ENCODE results near the gene FRMD1. TPM values are rescaled to one million over a fixed set of nuclear protein-coding genes. Genes with fewer than 3 reads are reported as not detected.

Gene FRMD1
- total RNA-seq, 1 experiment from 2014 or later: not detected

DNA sequence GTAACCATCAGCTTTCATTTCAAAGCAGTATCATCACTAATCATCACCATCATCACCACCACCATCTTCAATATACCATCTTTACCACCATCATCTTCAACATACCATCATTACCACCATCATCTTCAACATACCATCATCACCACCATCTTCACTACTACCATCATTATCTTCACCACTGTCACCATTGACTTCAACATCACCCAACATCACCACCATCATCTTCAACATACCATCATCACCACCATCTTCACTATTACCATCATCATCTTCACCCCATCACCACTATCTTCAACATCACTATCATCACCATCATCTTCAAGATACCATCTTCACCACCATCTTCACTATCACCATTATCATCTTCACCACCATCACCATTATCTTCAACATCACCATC lies 40.5 kb upstream of the FRMD1 start:
- Histone ChIP-seq H3K36me3 (no peaks in the 10 kb centered on the region), H3K4me1 (replicated peaks) (no peaks in the 10 kb centered on the region), H3K27me3 (replicated peaks) (no peaks in the 10 kb centered on the region), H3K4me3 (no peak overlapping the region), H3K27ac (no peak overlapping the region), H3K9me3 (replicated peaks) (0 out of 2 replicates have a peak, but pooled peaks cover 4% of the 10 kb centered on the region)
- no peak for DNase-seq (ENCODE audit: low read depth in 1 of 2, low spot score in 2 of 2)

DNA sequence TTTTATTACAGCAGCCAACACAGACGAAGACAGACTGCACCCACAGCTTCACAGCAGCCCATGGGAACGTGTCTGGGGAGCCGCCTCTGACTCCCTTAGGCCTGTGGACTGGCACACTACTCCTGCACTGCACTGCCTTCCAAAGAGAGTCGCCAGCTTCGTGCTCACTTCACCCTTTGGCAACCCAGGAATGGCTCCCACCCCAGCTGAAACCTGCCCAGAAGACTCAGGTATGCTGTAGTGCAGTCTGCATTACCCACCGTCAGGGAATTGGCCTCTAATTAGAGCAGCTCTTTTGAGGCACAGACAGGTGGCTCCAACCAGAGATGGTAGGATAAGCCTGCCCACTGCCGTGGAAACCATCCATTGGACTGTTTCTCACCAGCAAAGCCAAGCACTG lies 39.9 kb upstream of the FRMD1 start:
- Histone ChIP-seq H3K4me3 (no peak overlapping the region), H3K9me3 (replicated peaks) (0 out of 2 replicates have a peak, but pooled peaks cover 4% of the 10 kb centered on the region), H3K36me3 (no peaks in the 10 kb centered on the region), H3K27ac (no peak overlapping the region), H3K27me3 (replicated peaks) (no peaks in the 10 kb centered on the region), H3K4me1 (replicated peaks) (no peaks in the 10 kb centered on the region)
- DNase-seq (ENCODE audit: low read depth in 1 of 2, low spot score in 2 of 2): peak in 1 of 2 experiments; percentile 16

DNA sequence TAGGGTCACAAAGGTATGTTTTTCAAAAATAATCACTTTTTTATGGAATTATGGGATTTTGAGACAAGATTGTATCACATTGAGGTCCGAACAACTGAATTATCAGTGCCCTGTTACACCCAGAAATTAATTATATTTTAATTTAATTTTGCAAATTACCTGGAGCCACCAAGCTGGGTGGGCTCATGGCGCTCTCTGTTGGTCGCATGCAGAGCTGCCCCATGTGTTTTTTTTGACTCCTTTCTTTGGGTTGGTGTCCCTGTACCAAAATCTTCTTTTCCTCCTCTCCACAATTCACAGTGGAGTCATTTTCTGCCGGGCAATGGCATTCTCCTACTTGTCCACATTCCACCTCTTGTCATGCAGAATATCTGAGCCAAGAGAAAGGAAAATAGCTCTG lies 38.9 kb upstream of the FRMD1 start:
- Histone ChIP-seq H3K4me3 (no peak overlapping the region), H3K36me3 (no peaks in the 10 kb centered on the region), H3K9me3 (replicated peaks) (0 out of 2 replicates have a peak, but pooled peaks cover 4% of the 10 kb centered on the region), H3K27me3 (replicated peaks) (no peaks in the 10 kb centered on the region), H3K27ac (no peak overlapping the region), H3K4me1 (replicated peaks) (no peaks in the 10 kb centered on the region)
- no peak for DNase-seq (ENCODE audit: low read depth in 1 of 2, low spot score in 2 of 2)

DNA sequence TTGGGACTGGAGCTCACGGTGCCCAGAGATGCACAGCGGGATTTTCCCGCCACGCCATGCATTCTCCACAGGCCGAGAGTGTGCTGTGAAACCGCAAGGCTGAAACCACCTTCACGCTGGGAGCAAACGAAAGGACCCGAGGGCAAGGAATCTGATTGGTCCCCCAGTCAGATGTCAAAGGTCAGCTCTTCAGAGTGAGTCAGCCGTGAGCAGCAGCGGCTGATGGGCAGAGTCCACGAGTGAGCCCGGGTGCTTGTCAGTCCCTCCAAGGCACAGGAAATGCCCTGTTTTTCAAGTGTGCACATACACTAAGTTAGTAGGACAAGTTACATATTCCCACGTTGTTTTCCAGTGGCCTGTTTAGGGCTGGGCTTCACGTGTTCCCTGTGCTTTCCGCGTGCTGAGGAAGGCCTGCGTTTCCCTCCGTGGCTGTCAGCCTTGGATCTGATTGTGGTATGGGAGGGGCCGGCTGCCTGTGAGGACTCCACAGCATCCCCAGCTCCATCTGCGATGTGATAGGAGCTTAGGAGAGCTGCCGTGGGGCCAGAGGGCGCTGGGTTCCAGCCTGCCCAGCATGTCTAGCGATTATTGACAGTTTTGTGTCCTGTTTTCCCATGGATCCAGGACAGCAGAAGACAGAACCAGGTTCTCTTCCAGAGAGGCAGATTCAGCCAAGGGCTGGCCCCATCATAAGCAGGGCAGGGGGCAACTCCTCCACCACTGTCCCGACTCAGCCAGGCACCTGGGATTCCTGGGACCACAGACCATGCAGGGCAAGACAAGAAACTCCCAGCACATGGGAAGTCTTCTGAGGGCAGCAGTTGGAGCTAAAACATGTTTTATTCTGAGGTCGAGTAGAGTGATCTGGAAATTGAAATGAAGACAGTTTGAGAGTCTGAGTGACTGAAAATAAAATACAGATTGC lies 38.2 kb upstream of the FRMD1 start:
- Histone ChIP-seq H3K27me3 (replicated peaks) (no peaks in the 10 kb centered on the region), H3K4me1 (replicated peaks) (no peaks in the 10 kb centered on the region), H3K4me3 (no peak overlapping the region), H3K36me3 (no peaks in the 10 kb centered on the region), H3K9me3 (replicated peaks) (0 out of 2 replicates have a peak, but pooled peaks cover 4% of the 10 kb centered on the region), H3K27ac (no peak overlapping the region)
- no peak for DNase-seq (ENCODE audit: low read depth in 1 of 2, low spot score in 2 of 2)

DNA sequence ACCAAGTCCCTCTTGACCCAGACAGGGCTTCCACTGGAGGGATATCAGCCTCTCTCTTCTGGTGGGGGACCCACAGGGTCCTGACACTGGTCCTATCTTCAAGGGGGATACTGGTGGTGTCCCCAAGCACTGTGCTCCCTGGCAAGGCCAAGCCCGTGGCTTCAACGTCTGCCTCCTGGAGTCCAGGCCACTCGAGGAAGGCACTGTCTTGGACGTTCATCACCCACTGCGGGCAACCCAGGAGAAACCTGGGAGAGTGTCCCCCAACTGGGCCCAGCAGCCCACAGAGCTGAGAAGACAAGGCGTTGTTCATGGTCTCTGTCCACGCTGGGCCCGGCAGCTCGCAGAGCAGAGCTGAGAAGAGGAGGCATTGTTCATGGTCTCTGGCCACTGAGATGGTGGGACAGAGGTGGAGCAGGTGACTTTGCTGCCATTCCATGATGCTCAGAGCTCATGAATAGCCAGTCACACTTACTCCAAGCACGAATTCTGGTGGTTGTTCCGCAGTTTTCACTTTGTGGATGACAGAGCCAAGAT lies 37.5 kb upstream of the FRMD1 start:
- 0 out of 2 replicates have a peak, but pooled peaks cover 4% of the 10 kb centered on the region for H3K9me3 ChIP-seq (replicated peaks)
- no peak overlapping the region for H3K4me3 ChIP-seq
- no peak overlapping the region for H3K27ac ChIP-seq
- H3K4me1 ChIP-seq (replicated peaks): no peaks in the 10 kb centered on the region
- H3K27me3 ChIP-seq (replicated peaks): no peaks in the 10 kb centered on the region
- DNase-seq (ENCODE audit: low read depth in 1 of 2, low spot score in 2 of 2): no peak
- H3K36me3 ChIP-seq: no peaks in the 10 kb centered on the region

DNA sequence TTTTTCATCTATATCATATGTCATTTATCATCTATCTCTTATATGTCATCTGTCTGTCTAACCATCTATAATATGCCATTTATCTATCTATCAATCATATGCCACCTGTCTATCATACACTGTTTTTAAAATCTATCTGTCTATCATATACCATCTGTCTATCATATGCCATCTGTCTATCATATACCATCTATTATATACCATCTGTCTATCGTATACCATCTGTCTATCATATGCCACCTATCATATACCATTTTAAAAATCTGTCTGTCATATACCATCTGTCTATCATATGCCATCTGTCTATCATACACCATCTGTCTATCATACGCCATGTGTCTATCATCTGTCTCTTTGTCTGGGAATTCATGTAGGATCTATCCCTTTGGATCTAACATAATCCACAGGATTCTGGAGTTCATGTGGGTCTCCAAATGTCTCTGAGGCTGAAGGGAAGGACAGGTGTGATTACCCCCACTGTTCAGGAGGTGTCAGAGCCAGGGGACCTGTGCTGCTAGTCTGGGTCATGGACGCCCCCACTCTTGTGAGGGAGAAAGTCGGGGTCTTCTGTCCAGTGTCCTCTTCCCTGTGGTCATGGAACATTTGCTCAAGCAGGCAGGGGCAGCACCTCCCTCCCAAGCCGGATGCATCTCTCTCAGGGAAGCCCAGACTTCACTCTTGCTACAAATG lies 36.9 kb upstream of the FRMD1 start:
- no peak for DNase-seq (ENCODE audit: low read depth in 1 of 2, low spot score in 2 of 2)
- Histone ChIP-seq H3K36me3 (no peaks in the 10 kb centered on the region), H3K27me3 (replicated peaks) (no peaks in the 10 kb centered on the region)

DNA sequence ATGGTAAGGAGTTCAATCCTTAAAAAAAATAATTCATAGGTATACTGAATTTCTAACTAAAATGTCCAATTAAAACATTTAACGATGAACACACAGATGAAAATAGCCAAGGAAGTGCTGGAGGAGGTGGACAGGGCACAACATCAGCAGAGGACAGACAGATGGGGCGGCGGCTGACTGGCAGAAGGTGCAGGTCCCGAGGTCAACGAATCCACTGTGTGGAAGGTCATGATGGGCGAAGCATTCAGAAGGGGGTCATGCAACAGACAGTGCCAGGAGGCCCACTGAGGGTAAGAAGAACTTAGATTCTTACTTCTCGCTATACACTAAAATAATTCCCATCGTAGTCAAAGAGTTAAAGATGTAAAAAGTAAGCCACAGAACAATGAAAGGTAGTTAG lies 34.2 kb upstream of the FRMD1 start:
- no peak overlapping the region for H3K4me3 ChIP-seq
- no peaks in the 10 kb centered on the region for H3K4me1 ChIP-seq (replicated peaks)
- H3K27me3 ChIP-seq (replicated peaks): no peaks in the 10 kb centered on the region
- DNase-seq (ENCODE audit: low read depth in 1 of 2, low spot score in 2 of 2): no peak
- H3K9me3 ChIP-seq (replicated peaks): no peaks in the 10 kb centered on the region
- no peaks in the 10 kb centered on the region for H3K36me3 ChIP-seq
- H3K27ac ChIP-seq: no peak overlapping the region

More for the DNA sequence above, 36.9 kb upstream of the FRMD1 start:
- Histone ChIP-seq H3K9me3 (replicated peaks) (0 out of 2 replicates have a peak, but pooled peaks cover 4% of the 10 kb centered on the region), H3K27ac (no peak overlapping the region), H3K4me1 (replicated peaks) (no peaks in the 10 kb centered on the region), H3K4me3 (no peak overlapping the region)

DNA sequence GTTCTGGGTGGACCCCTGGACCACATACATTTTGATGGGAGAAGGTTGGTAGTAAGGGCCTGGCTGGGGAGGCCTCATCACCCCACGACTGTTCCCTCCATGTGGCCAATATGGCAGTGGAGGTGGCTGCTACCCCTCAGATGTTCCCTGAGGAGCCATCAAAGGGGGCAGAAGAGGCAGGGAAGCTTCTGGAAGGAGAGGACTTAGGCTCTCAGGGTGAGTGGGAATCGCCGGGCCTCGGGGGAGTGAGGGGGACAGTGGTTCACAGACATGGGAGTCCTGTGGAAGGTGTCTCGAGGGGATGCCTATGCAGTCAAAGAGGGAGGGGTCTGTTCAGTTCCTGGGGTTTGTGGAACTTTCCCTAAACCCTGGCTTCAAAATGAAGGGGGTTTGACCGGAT lies 32.9 kb upstream of the FRMD1 start:
- no peaks in the 10 kb centered on the region for H3K4me1 ChIP-seq (replicated peaks)
- H3K4me3 ChIP-seq: no peak overlapping the region
- no peak for DNase-seq (ENCODE audit: low read depth in 1 of 2, low spot score in 2 of 2)

DNA sequence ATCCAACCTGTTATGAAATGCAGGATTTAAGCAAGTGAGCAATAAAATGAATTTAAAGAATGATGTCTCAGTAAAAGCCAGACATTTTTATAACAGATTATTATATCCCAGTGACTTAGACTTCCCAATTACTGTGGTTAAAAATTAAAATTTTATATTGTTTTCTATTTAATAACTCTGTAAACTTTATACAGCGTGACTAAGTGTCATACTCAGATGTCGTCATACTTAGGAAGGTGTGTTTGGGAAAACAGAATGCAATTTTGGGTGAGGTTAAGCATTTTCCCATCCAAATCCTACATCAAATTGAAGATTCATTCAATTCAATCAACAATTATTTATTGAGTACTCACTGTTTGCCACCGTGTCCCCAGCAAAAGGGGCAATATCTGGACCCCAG lies 31.4 kb upstream of the FRMD1 start:
- H3K9me3 ChIP-seq (replicated peaks): no peaks in the 10 kb centered on the region
- no peak for DNase-seq (ENCODE audit: low read depth in 1 of 2, low spot score in 2 of 2)
- H3K4me3 ChIP-seq: no peak overlapping the region
- no peaks in the 10 kb centered on the region for H3K27me3 ChIP-seq (replicated peaks)
- no peak overlapping the region for H3K27ac ChIP-seq
- H3K4me1 ChIP-seq (replicated peaks): no peaks in the 10 kb centered on the region
- no peaks in the 10 kb centered on the region for H3K36me3 ChIP-seq

More for the DNA sequence above, 32.9 kb upstream of the FRMD1 start:
- Histone ChIP-seq H3K9me3 (replicated peaks) (no peaks in the 10 kb centered on the region), H3K36me3 (no peaks in the 10 kb centered on the region), H3K27ac (no peak overlapping the region), H3K27me3 (replicated peaks) (no peaks in the 10 kb centered on the region)

DNA sequence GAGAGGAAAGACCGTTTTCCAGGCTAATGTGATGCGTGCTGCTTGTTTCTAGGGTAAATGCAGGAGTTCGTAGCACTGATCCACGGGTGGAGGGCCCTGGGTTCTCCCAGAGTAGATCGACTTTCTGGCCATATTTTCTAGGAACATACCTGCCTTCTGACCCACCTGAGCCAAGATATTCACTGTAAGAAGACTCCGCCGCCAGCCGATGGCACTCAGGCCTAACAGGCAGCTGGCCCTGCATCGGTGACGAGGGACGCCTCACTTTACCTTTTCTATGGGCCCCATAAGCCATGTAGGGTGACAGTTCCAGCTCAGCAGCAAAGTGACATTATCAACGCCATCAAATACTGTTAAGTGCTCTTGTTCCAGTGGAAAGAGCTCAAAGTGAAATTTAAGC lies 30.2 kb upstream of the FRMD1 start:
- Histone ChIP-seq H3K36me3 (no peaks in the 10 kb centered on the region), H3K4me1 (replicated peaks) (no peaks in the 10 kb centered on the region), H3K27me3 (replicated peaks) (no peaks in the 10 kb centered on the region; the same call in 1 of the 2 replicates), H3K9me3 (replicated peaks) (no peaks in the 10 kb centered on the region), H3K4me3 (no peak overlapping the region), H3K27ac (no peak overlapping the region)
- DNase-seq (ENCODE audit: low read depth in 1 of 2, low spot score in 2 of 2): no peak

DNA sequence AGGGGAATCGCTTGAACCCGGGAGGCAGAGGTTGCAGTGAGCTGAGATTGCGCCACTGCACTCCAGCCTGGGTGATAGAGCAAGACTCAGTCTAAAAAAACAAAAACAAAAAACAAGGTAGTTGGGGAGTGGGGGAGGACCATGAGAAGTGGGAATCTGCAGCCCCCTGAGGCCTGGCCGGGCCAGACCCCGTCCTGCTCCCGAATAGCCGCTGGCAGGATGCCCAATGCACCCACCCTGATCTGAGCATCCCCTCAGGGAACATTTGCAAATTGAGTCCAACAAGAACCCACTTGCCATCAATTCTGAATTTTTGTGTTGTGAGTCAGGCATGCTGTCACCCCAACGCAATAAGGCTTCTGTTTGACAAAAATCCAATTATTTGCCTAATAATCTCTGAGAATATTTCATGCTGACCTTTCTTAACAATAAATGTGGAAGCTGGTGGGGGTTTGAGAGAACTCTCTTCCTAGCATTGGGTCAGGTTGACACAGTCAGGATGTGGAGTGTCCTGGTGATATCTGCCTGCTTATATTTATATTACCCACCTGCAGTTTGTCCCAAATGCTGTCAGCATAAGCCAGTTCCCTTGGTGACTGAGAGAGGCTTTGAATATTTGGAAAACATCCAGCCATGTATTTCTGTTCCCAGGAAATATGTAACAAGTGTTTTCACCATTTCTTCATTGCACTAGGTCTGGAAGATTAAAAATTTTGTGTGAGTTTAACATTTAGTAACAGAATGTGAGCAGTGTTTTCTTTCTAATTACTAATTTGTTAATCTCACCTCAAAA lies 28.4 kb upstream of the FRMD1 start:
- Histone ChIP-seq H3K27me3 (replicated peaks) (no peaks in the 10 kb centered on the region; the same call in 1 of the 2 replicates), H3K4me3 (no peak overlapping the region), H3K36me3 (no peaks in the 10 kb centered on the region), H3K4me1 (replicated peaks) (no peaks in the 10 kb centered on the region), H3K9me3 (replicated peaks) (no peaks in the 10 kb centered on the region), H3K27ac (no peak overlapping the region)
- DNase-seq (ENCODE audit: low read depth in 1 of 2, low spot score in 2 of 2): no peak

DNA sequence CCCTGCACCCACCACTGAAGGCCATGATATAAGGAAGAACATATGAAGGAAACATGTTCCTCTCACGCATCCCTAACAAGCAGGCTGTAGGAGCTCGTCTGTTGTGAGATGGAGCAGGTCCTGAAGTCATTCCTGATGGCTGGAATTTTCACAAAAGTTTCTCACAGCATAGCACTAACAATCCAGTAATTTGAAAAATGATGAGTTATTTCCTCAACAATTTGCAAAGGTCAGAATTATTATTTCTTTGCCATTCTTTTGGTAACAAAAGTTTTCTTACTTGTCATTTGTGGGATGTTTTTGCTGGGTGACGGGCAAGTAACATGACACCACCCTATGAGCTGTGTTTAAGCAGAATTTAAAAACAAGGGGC lies 27.6 kb upstream of the FRMD1 start:
- Histone ChIP-seq H3K4me3 (no peak overlapping the region), H3K27me3 (replicated peaks) (no peaks in the 10 kb centered on the region; the same call in 1 of the 2 replicates), H3K9me3 (replicated peaks) (no peaks in the 10 kb centered on the region), H3K4me1 (replicated peaks) (no peaks in the 10 kb centered on the region), H3K27ac (no peak overlapping the region), H3K36me3 (no peaks in the 10 kb centered on the region)
- no peak for DNase-seq (ENCODE audit: low read depth in 1 of 2, low spot score in 2 of 2)

DNA sequence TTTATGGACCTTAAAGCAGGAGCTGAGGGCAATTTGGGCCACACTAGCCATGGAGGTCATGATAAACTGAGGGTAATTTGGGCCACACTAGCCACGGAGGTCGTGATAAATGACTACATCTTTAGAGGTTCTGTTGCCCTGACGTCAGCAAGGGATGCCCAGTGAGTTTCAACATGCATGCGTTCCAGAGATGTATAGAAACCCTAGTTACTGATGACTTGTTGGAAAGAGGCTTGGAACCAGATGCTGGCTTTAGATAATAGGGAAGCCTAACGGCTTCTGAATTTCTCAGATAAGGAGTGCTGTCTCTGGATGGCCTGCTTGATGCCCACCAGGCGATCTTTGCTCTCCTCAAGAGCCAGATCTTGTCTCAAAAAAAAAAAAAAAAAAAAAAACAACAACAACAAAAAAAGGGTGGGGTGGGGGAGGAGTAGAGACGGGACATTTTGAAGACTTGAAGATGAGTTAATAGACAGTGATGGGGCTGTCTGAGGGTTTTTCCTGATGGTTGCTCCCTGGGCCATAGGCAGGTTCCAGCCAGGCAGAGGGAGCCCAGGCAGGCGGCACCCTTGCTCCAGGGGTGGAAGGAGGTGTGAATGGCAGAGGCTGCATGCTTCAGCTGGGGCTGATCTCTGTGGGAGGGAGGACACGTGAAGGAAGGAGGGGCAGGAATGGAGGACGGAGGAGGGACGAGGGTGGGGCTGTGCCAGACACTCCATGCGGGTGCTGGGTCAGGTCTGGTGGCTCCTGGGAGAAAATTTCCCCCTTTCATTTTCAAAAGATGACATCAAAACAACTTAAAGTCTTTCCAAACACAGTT lies 27.0 kb upstream of the FRMD1 start:
- no peaks in the 10 kb centered on the region; the same call in 1 of the 2 replicates for H3K27me3 ChIP-seq (replicated peaks)
- H3K4me1 ChIP-seq (replicated peaks): no peaks in the 10 kb centered on the region
- no peak overlapping the region for H3K4me3 ChIP-seq
- no peak for DNase-seq (ENCODE audit: low read depth in 1 of 2, low spot score in 2 of 2)
- H3K9me3 ChIP-seq (replicated peaks): no peaks in the 10 kb centered on the region
- H3K36me3 ChIP-seq: no peaks in the 10 kb centered on the region
- no peak overlapping the region for H3K27ac ChIP-seq
